ENCODE data around the gene KIF2C. TPM values are rescaled to one million over a fixed set of nuclear protein-coding genes. Genes with fewer than 3 reads are reported as not detected.
A peak's percentile ranks its signal among the peaks of the same experiment; 100 is the strongest.
"Not testable (repeated sequence)": the region's sequence is repeated elsewhere in the genome, so short reads cannot be mapped to it uniquely, and the experiment has no call there.

The KIF2C gene
- total RNA-seq, 3 donors from 2014 or later: 0.73 to 2.6 (median 0.98) TPM

- peak in 2 of 3 donors; percentile 90 to 94 for TF ChIP-seq POLR2AphosphoS5 (IDR thresholded peaks at IDR 0.05)
- TF ChIP-seq POLR2A (IDR thresholded peaks at IDR 0.05): no peak
- TF ChIP-seq CTCF (IDR thresholded peaks at IDR 0.05): peak in 2 of 3 donors; percentile 8 to 19
- Histone ChIP-seq H3K4me1 (peaks cover 33 to 43% of the 10 kb centered on the region in 2 donors), H3K36me3 (no peaks in the 10 kb centered on the region)
Measured at GRCh38 chr1:44807364-44808062, 67.9 kb downstream of the KIF2C start.

DNA sequence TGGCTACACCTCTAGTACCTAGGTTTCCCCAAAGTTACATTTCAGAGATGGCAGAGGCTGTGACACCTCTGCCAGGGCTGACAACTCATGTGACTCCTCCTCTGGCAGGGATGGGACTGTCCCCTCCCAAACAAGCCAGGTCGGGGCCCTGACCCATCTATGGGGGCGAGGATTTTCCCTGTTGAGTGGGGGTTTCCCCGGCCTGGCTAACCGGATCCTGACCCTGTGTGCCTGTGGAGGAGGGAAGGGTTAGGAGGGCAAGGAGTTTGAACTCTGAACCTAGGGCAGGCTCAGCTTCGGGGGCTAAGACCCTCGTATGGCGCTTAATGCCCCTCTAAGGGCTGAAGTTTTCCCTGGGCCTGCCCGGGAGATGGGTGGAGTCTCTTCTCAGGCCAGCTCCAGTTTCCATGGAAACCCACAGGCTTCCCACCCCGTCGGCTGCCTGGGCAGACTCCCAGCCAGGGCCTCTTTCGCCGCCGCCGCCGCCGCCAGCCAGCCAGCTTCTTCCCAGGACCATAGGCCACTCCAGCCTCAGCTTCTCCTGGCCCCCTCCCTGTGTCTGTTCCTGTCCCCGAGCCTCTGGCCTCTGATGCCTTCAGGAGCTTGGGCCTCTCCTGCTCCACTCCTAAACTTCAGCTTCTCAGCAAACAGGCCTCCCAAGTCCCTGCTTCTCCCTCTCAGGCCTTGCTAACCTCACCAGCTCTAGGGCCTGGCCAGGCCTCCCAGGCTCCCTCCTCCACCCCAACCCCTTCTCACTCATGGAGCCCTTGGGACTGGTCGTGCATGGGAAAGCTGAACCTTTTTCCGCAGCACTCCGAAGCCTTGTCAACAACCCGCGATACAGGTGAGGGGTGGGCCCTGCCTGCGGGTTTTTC, 68.7 kb downstream of the KIF2C start, which contains the start of gene BTBD19:
BTBD19 (plus strand) TSS at position 461 of the 875 bp plus-strand sequence; CDS start at position 759, 298 bp downstream.
- no peaks in the 10 kb centered on the region for H3K9me3 ChIP-seq
- peaks cover 30 to 43% of the 10 kb centered on the region in 2 donors for H3K4me1 ChIP-seq
- peak; percentile 64 to 67 for DNase-seq (ENCODE audit: low spot score in 2 of 2)
- TF ChIP-seq POLR2A (IDR thresholded peaks at IDR 0.05): no peak
- peak within 1 kb of the TSS; percentile 28 to 41 (median 34) for H3K4me3 ChIP-seq
- intact Hi-C loops (cut with DNase I; ENCODE audit: low total_unique reads): no loop called here
- H3K27ac ChIP-seq: peak within 1 kb of the TSS; percentile 100
- no peaks in the 10 kb centered on the region for H3K27me3 ChIP-seq
- no peaks in the 10 kb centered on the region for H3K36me3 ChIP-seq

More at GRCh38 chr1:44807364-44808062, 67.9 kb downstream of the KIF2C start:
- peak overlapping the region in 2 of 3 donors; percentile 34 to 41 for H3K4me3 ChIP-seq
- no peaks in the 10 kb centered on the region for H3K27me3 ChIP-seq
- H3K27ac ChIP-seq: peak overlapping the region; percentile 100
- intact Hi-C loops (cut with DNase I; ENCODE audit: low total_unique reads): no loop called here
- H3K9me3 ChIP-seq: no peaks in the 10 kb centered on the region
- DNase-seq (ENCODE audit: low spot score in 2 of 2): peak; percentile 95 to 97

GRCh38 chr1:44808938-44809917, 69.6 kb downstream of the KIF2C start:
- TF ChIP-seq POLR2AphosphoS5 (IDR thresholded peaks at IDR 0.05): peak in 1 of 3 donors; percentile 59
- TF ChIP-seq CTCF (IDR thresholded peaks at IDR 0.05): no peak
- peaks cover 30 to 43% of the 10 kb centered on the region in 2 donors for H3K4me1 ChIP-seq
- peak in 1 of 2 donors; percentile 39 for DNase-seq (ENCODE audit: low spot score in 2 of 2)
- peak overlapping the region; percentile 100 for H3K27ac ChIP-seq
- no peaks in the 10 kb centered on the region for H3K27me3 ChIP-seq
- H3K4me3 ChIP-seq: peak overlapping the region; percentile 28 to 41 (median 34)
- no peaks in the 10 kb centered on the region for H3K9me3 ChIP-seq
- no peaks in the 10 kb centered on the region for H3K36me3 ChIP-seq
- intact Hi-C loops (cut with DNase I; ENCODE audit: low total_unique reads): no loop called here

GRCh38 chr1:44810101-44810761, 70.6 kb downstream of the KIF2C start:
- intact Hi-C loops (cut with DNase I; ENCODE audit: low total_unique reads): no loop called here
- Histone ChIP-seq H3K4me1 (peaks cover 30 to 43% of the 10 kb centered on the region in 2 donors), H3K36me3 (no peaks in the 10 kb centered on the region), H3K27me3 (no peaks in the 10 kb centered on the region), H3K9me3 (no peaks in the 10 kb centered on the region), H3K27ac (peak overlapping the region; percentile 100), H3K4me3 (peak overlapping the region in 1 of 3 donors; percentile 41)
- DNase-seq (ENCODE audit: low spot score in 2 of 2): peak; percentile 91 to 96
- TF ChIP-seq CTCF (IDR thresholded peaks at IDR 0.05) (no peak), POLR2A (IDR thresholded peaks at IDR 0.05) (no peak), POLR2AphosphoS5 (IDR thresholded peaks at IDR 0.05) (peak in 2 of 3 donors; percentile 32)

GRCh38 chr1:44810762-44811105, 71.1 kb downstream of the KIF2C start:
- Histone ChIP-seq H3K27ac (peak overlapping the region; percentile 100), H3K4me3 (peak overlapping the region in 1 of 3 donors; percentile 41), H3K4me1 (peaks cover 30 to 43% of the 10 kb centered on the region in 2 donors)
- H3K27me3 ChIP-seq; H3K36me3 ChIP-seq; H3K9me3 ChIP-seq; intact Hi-C loops (cut with DNase I; ENCODE audit: low total_unique reads): not testable (repeated sequence)
- DNase-seq (ENCODE audit: low spot score in 2 of 2): peak in 1 of 2 donors; percentile 19
